GM12865 (cell line): ENCODE data around the gene ZRANB1.

Source experiments
- DNase-seq: peaks from one replicate; pipeline ENCODE4 v3.0.0; 2010; ENCODE audit warnings: low read depth
- H3K4me3 ChIP-seq: 2 replicates; pipeline ENCODE4 v1.5.1; 2011; ENCODE audit warnings: mild to moderate bottlenecking, low read depth, low read length, control low read depth
- TF ChIP-seq, protein P1 (sequence below): IDR thresholded peaks from 2 replicates; pipeline ENCODE4 v1.5.1; 2011; ENCODE audit warnings: low read length, control low read depth, low read depth, inconsistent platforms; ENCODE audit not compliant: insufficient read depth; ENCODE audit errors: missing control alignments

ZRANB1 gene

DNA sequence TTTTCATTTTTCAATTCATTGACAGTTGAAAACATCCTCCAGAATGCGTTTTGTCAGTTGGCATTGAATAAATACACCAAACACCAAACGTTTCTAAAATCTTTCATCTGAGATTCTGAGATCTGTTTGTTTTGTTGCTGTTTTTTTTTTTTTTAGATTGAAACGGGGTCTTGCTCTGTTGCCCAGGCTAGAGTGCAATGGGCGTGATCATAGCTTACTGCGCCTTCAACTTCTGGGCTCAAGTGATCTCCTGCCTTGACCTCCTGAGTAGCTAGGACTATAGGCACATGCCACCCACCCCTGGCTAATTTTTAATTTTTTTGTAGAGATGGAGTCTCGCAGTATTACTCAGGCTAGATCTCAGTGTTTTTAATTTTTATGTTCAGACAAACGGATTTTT, 30.7 kb downstream of the ZRANB1 start:
- no peak overlapping the region for H3K4me3 ChIP-seq
- no peak for DNase-seq

DNA sequence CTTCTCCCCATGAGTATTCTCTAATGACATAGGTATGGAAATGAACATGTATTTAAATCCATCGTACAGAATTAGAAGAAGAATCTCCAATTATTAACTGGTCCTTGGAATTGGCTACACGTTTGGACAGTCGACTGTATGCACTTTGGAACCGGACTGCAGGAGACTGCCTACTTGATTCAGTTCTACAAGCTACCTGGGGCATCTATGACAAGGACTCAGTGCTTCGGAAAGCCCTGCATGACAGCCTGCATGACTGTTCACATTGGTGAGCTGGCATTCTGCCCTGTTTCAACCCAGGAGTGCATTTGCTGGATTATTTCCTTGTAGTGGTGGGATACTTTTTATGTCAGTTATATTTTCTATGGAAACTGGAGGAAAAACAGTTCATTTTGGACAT, 32.2 kb downstream of the ZRANB1 start:
- TF ChIP-seq, protein P1, sequence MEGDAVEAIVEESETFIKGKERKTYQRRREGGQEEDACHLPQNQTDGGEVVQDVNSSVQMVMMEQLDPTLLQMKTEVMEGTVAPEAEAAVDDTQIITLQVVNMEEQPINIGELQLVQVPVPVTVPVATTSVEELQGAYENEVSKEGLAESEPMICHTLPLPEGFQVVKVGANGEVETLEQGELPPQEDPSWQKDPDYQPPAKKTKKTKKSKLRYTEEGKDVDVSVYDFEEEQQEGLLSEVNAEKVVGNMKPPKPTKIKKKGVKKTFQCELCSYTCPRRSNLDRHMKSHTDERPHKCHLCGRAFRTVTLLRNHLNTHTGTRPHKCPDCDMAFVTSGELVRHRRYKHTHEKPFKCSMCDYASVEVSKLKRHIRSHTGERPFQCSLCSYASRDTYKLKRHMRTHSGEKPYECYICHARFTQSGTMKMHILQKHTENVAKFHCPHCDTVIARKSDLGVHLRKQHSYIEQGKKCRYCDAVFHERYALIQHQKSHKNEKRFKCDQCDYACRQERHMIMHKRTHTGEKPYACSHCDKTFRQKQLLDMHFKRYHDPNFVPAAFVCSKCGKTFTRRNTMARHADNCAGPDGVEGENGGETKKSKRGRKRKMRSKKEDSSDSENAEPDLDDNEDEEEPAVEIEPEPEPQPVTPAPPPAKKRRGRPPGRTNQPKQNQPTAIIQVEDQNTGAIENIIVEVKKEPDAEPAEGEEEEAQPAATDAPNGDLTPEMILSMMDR: no peak

More for the DNA sequence above, 30.7 kb downstream of the ZRANB1 start:
- TF ChIP-seq, protein P1: no peak

DNA sequence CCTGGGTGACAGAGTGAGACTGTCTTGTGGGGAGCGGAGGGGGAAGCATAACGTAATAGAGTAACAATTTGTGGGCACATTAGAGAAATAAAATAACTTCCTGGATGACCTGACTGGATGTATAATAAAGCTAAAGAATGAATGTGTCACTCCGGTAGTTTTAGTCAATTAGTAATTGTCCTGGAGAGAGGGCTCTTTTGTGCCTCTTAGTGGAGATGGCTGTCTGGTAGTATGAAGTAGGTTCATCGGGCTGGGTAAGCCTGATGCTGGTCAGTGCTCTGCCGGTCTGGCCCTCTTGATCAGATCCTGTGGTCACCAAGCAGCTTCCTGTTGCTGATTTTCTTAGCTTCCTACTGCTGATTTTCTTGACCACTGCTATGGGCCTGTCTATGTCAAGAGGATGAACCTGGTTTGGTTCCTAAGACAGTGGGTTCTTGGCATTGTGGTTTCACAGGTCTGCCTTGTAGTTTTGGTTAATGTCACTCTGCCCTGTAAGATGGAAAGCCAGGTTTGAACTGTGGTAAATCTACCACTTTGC, 34.1 kb downstream of the ZRANB1 start:
- TF ChIP-seq, protein P1: no peak
- no peak overlapping the region for H3K4me3 ChIP-seq
- peak; percentile 81 for DNase-seq

More for the DNA sequence above, 32.2 kb downstream of the ZRANB1 start:
- H3K4me3 ChIP-seq: no peak overlapping the region
- no peak for DNase-seq

DNA sequence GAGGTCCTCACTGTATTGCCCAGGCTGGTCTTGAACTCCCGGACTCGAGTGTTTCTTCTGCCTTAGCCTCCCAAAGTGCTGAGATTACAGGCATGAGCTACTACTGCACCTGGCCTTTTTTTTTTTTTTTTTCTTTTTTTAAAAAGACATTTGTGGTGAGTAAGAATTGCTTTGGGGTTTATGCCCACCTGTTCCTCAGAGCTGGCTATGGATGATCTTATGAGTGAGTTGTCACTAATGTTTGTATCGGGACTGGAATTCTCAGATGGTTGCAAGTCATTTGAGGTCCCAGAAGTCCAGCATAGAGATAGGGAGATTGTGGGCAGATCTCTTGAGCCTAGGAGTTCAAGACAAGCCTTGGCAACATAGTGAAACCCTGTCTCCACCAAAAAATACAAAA, 35.2 kb downstream of the ZRANB1 start:
- no peak for DNase-seq
- no peak overlapping the region for H3K4me3 ChIP-seq
- TF ChIP-seq, protein P1: no peak

DNA sequence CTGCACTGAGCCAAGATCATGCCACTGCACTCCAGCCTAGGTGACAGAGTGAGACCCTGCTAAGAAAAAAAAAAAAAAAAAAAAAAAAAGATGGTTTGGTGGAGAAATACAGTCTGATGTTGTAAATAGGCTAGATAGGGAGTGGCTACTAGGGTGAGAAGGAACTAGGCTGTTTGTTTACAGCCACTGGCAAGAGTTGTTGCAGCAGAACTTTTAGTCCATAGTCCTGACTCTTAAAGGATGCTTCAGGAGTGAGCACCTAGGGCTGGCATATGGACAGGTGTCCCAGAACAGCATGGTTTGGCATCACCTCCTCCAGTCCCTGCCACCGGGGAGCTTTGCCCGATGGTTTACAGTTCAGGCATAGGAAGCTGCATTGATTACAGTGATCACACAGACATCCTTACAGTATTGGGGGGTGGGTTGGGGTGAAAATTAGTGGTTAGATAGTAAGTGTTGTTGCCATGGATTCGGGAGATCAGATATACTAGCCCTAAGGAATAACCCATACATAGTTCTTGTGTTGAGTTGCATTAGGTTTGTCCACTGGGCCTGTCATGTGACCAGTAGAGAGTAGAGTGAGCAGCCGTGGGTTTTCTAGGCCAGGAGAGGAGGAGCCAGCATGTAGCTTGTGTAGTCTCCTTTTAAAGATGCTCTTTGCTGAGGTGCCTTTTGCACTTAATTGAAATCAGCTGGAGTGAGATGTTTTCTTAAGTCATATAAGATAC, 35.9 kb downstream of the ZRANB1 start:
- H3K4me3 ChIP-seq: no peak overlapping the region
- DNase-seq: no peak
- TF ChIP-seq, protein P1: no peak

DNA sequence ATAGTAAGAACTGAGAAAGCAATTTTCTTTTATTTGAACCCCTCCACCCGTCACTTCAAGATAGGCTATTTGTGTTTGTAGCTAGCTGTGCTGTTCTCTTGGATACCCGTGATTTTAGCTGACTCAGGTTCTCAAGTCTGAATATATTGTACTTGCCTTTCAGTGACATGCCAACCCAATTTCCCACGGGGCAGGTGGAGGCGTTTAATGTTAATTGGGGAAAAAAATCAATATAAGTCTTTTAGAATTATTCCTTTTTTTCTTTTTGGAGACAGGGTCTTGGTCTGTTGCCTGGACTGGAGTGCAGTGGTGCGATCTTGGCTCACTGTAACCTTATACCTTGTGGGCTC, 36.4 kb downstream of the ZRANB1 start:
- no peak for DNase-seq
- TF ChIP-seq, protein P1: no peak
- H3K4me3 ChIP-seq: no peak overlapping the region

DNA sequence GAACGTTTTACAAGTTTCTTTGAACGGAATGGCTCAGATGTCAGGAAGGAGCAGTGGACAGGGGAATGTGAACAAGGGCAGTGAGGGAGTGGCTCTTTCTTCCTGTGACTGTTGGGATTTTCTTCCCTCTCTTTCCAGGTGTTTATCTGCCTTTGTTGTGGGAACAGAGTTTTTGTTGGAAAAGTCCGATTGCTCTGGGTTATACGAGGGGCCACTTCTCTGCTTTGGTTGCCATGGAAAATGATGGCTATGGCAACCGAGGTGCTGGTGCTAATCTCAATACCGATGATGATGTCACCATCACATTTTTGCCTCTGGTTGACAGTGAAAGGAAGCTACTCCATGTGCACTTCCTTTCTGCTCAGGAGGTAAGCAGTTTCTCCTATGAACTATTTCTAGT, 41.4 kb downstream of the ZRANB1 start:
- no peak for DNase-seq
- TF ChIP-seq, protein P1: no peak

More for the DNA sequence above, 41.4 kb downstream of the ZRANB1 start:
- H3K4me3 ChIP-seq: no peak overlapping the region
